MM.1S (cell line): ENCODE results near the gene CCDC38.

Experiments used
- DNase-seq: peaks from one replicate; pipeline ENCODE4 v3.0.0-alpha.2; 2015
- H2AFZ ChIP-seq: fragments of 300-600 bp; sonication (generic); 2 replicates; pipeline ENCODE4 v1.6.0; 2016; ENCODE audit warnings: antibody characterized with exemption, low read length
- H3F3A ChIP-seq: fragments of 300-600 bp; sonication (generic); 2 replicates; pipeline ENCODE4 v1.6.1; 2016; ENCODE audit warnings: mild to moderate bottlenecking, antibody characterized with exemption, low read length, moderate library complexity, mixed read lengths; ENCODE audit not compliant: insufficient read depth
- H3K27ac ChIP-seq: fragments of 300-600 bp; sonication (generic); 2 replicates; pipeline ENCODE4 v1.5.1; 2016; ENCODE audit warnings: mild to moderate bottlenecking, low read length
- H3K27me3 ChIP-seq: fragments of 300-600 bp; sonication (generic); replicated peaks from 2 replicates; pipeline ENCODE4 v1.6.0; 2016; ENCODE audit warnings: low read length; ENCODE audit not compliant: insufficient read depth
- H3K36me3 ChIP-seq: fragments of 300-600 bp; sonication (generic); replicated peaks from 2 replicates; pipeline ENCODE4 v1.6.1; 2016; ENCODE audit warnings: mild to moderate bottlenecking, low read length, mixed read lengths; ENCODE audit not compliant: insufficient read depth
- H3K4me1 ChIP-seq: fragments of 300-600 bp; sonication (generic); 2 replicates; pipeline ENCODE4 v1.6.1; 2016; ENCODE audit warnings: low read length, mixed read lengths
- H3K4me2 ChIP-seq: fragments of 300-600 bp; sonication (generic); 2 replicates; pipeline ENCODE4 v1.6.0; 2016; ENCODE audit warnings: low read depth, low read length
- H3K4me3 ChIP-seq: fragments of 300-600 bp; sonication (generic); 2 replicates; pipeline ENCODE4 v1.5.1; 2016; ENCODE audit warnings: low read length, mixed read lengths
- H3K79me2 ChIP-seq: fragments of 300-600 bp; sonication (generic); 2 replicates; pipeline ENCODE4 v1.6.1; 2016; ENCODE audit warnings: mixed run types, low read length, mixed read lengths
- H3K9ac ChIP-seq: fragments of 300-600 bp; sonication (generic); 2 replicates; pipeline ENCODE4 v1.6.1; 2016; ENCODE audit warnings: low read length, mixed read lengths
- H3K9me2 ChIP-seq: fragments of 300-600 bp; sonication (generic); replicated peaks from 2 replicates; pipeline ENCODE4 v1.6.1; 2016; ENCODE audit warnings: mild to moderate bottlenecking, low read length, mixed read lengths; ENCODE audit not compliant: insufficient read depth
- H3K9me3 ChIP-seq: fragments of 300-600 bp; sonication (generic); replicated peaks from 2 replicates; pipeline ENCODE4 v1.6.1; 2016; ENCODE audit warnings: mild to moderate bottlenecking, low read length, mixed read lengths; ENCODE audit not compliant: insufficient read depth
- H4K20me1 ChIP-seq: fragments of 300-600 bp; sonication (generic); 2 replicates; pipeline ENCODE4 v1.6.1; 2016; ENCODE audit warnings: mild to moderate bottlenecking, low read length, moderate library complexity, mixed read lengths; ENCODE audit not compliant: insufficient read depth
- CTCF ChIP-seq: fragments of 300-600 bp; sonication (generic); IDR thresholded peaks from 2 replicates; pipeline ENCODE4 v1.5.1; 2016; ENCODE audit warnings: antibody characterized with exemption, low read length, mixed read lengths
- EZH2 ChIP-seq: fragments of 300-600 bp; sonication (generic); optimal IDR thresholded peaks from 2 replicates; pipeline ENCODE3; 2017; ENCODE audit warnings: low read depth, mild to moderate bottlenecking, antibody characterized with exemption, low read length, mixed read lengths
- EZH2phosphoT487 ChIP-seq: fragments of 300-600 bp; sonication (generic); IDR thresholded peaks from 2 replicates; pipeline ENCODE4 v1.6.1; 2018; ENCODE audit warnings: antibody characterized with exemption, low read length

The CCDC38 gene

GRCh38 chr12:95862038-95862437, 80.4 kb downstream of the CCDC38 start:
- no peaks in the 10 kb centered on the region for H3K9me3 ChIP-seq
- peaks cover 60% of the 10 kb centered on the region for H3K79me2 ChIP-seq
- H3K9ac ChIP-seq: no peak overlapping the region
- H3K4me1 ChIP-seq: peaks cover 5% of the 10 kb centered on the region; the same call in 1 of the 2 replicates
- DNase-seq: no peak
- H3K27ac ChIP-seq: no peak overlapping the region
- no peaks in the 10 kb centered on the region for H3K36me3 ChIP-seq
- H4K20me1 ChIP-seq: no peaks in the 10 kb centered on the region; the same call in 1 of the 2 replicates
- no peaks in the 10 kb centered on the region for H3K9me2 ChIP-seq
- H2AFZ ChIP-seq: no peak overlapping the region
- H3F3A ChIP-seq: no peaks in the 10 kb centered on the region
- H3K4me2 ChIP-seq: no peak overlapping the region
- TF ChIP-seq EZH2phosphoT487: no peak
- no peak for TF ChIP-seq EZH2
- no peak for TF ChIP-seq CTCF
- no peaks in the 10 kb centered on the region for H3K27me3 ChIP-seq
- no peak overlapping the region for H3K4me3 ChIP-seq

GRCh38 chr12:95859947-95860850, 82.2 kb downstream of the CCDC38 start:
- Histone ChIP-seq H3K9ac (peak overlapping the region; percentile 70; the same call in 1 of the 2 replicates), H3K36me3 (no peaks in the 10 kb centered on the region), H3K9me3 (no peaks in the 10 kb centered on the region), H4K20me1 (no peaks in the 10 kb centered on the region; the same call in 1 of the 2 replicates), H3K27ac (no peak overlapping the region), H3K4me2 (peak overlapping the region; percentile 71), H3F3A (no peaks in the 10 kb centered on the region), H3K79me2 (peaks cover 60% of the 10 kb centered on the region), H2AFZ (no peak overlapping the region), H3K4me1 (peaks cover 5% of the 10 kb centered on the region; the same call in 1 of the 2 replicates), H3K9me2 (no peaks in the 10 kb centered on the region), H3K27me3 (no peaks in the 10 kb centered on the region), H3K4me3 (peak overlapping the region; percentile 81)
- DNase-seq: no peak
- TF ChIP-seq EZH2 (no peak), CTCF (no peak), EZH2phosphoT487 (no peak)

- no peaks in the 10 kb centered on the region for H3K9me2 ChIP-seq
- H3K9ac ChIP-seq: peak overlapping the region; percentile 70
- H3K27ac ChIP-seq: peak overlapping the region; percentile 55; the same call in 1 of the 2 replicates
- H4K20me1 ChIP-seq: no peaks in the 10 kb centered on the region
- peaks cover 56% of the 10 kb centered on the region for H3K79me2 ChIP-seq
- H3F3A ChIP-seq: no peaks in the 10 kb centered on the region
- no peaks in the 10 kb centered on the region for H3K9me3 ChIP-seq
- H3K4me3 ChIP-seq: peak overlapping the region; percentile 81
- H3K27me3 ChIP-seq: no peaks in the 10 kb centered on the region
- peak overlapping the region; percentile 71 for H3K4me2 ChIP-seq
- H3K4me1 ChIP-seq: peaks cover 5% of the 10 kb centered on the region; the same call in 1 of the 2 replicates
- DNase-seq: no peak
- H2AFZ ChIP-seq: peak overlapping the region; percentile 39
- H3K36me3 ChIP-seq: no peaks in the 10 kb centered on the region
- TF ChIP-seq EZH2phosphoT487: no peak
Observed at GRCh38 chr12:95859344-95859816, 83.0 kb downstream of the CCDC38 start.
